Hindlimb muscle (tissue), 1 donor: ENCODE data around the gene RAB18. TPM values are rescaled to one million over a fixed set of nuclear protein-coding genes. Genes with fewer than 3 reads are reported as not detected.
"Not testable (repeated sequence)": the region's sequence is repeated elsewhere in the genome, so short reads cannot be mapped to it uniquely, and the experiment has no call there.

Experiments used
- DNase-seq: peaks from one replicate; pipeline ENCODE4 v3.0.0-alpha.2; 2013
- polyA plus RNA-seq: library from polyadenylated mRNA; unstranded; fragments of 120-200 nt; gene quantifications from one replicate; pipeline ENCODE4 v1.2.1, GENCODE V29; 2013; ENCODE audit not compliant: insufficient read length

Gene RAB18
- 97.8 TPM for polyA plus RNA-seq

DNA sequence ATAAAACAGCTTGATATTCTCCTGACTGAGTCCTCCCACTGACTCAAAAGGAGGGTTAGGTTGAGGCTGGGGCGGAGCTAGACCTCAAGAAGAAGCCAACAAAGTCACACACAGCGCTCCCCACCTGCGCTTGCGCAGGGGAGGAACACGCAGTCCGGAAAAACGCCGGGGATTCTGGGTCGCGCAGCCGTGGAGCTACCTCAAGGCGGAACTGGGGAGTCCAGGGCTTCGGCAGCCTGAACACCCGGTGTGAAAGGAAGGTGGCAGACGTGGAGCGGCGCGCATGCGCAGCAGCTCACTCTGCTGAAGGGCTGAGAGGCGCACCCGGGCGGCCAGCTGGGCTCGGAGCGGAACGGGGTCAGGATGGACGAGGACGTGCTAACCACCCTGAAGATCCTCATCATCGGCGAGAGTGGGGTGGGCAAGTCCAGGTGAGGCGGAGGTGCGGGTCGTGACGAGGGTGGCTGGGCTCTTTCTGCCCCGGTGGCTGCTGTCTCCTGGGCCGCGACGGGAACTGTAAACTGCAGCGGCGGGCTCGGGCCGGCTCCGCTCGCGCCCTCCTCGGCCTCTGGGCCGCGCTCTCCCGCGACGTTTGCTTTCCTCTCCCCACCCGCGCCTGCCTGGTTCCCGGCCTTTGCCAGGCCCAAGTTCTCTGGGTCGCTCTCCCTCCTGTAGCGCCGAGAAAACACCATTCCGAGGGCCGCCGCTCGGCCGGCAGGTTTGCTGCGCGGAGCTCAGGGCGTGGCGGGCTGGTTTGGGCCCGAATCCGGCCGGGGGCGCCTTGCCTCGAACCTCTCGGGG, at the start of gene RAB18:
TSS of gene RAB18 (plus strand) at position 298 of the 801 bp plus-strand sequence. CDS start at position 364, 66 bp downstream.
- DNase-seq: peak; percentile 99

DNA sequence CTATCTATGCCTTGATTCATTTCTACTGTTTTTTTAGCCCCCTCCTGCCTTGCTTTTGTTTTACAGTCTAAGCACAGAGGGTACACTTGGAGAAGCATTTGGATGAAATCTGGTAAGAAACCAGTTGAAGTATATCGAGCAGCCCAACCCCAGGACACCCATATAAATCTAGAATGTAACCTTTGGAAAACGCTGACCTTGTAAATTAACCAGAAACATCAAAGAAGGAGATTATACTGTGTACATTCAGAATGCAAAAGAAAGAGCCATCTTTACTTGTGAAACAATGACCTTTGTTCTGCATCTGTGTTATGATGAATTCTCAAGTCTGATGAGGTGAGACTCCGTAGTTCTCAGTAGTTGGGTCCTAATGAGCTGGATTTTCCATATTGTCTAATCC, 49.3 kb upstream of the RAB18 start:
- DNase-seq: no peak

DNA sequence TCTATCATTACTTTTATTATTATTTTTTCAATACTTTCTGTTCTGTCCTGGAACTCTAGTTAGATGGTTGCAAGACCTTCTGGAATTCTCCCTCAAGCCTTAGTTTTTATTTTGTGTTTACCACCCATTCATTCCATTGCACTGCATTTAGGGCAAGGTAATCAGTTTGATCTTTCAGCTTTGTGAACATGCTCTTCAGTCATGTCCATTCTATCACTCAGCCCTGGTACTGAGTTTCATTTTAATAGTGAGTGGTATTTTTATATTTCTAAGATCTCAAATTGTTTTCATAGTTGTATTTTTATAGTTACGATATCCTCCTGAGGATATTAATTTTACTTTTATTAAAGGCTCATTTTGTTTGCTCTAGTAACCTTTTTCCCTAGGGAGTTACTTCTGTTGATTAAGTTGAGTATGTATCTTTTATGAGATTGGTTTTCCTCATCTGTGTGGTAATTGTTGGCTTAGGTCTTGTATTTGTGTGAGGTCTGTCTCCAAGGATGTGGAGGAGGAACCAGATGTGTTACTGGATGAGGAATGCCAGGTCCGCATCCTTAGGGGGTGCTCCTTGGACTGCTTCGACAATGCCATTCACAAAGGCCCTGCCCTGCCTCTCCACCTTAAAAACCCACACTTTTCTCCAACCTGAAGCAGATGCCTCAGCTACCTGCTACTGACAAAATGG, 46.7 kb upstream of the RAB18 start:
- no peak for DNase-seq

DNA sequence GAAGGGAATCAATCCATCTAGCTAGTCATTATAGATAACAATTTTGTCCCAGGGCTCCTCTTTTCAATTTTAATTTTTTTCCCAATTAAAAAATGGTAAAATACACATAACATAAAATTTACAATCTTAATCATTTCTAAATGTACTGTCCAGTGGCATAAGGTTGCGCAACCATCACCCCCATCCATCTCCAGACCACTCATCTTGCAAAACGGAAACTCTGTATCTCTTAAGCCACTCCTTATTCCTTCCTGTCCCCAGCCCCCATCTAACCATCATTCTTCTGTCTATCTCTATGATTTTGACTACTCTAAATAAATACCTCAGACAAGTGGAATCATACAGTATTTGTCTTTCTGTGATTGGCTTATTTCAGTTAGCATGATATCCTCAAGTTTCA, 46.1 kb upstream of the RAB18 start:
- no peak for DNase-seq

- DNase-seq: no peak
Observed at GRCh38 chr10:27461312-27461711, 42.8 kb upstream of the RAB18 start.

GRCh38 chr10:27463961-27464360, 40.1 kb upstream of the RAB18 start:
- DNase-seq: no peak

GRCh38 chr10:27464993-27465392, 39.1 kb upstream of the RAB18 start:
- DNase-seq: no peak

- not testable (repeated sequence) for DNase-seq
Observed at GRCh38 chr10:27465596-27465995, 38.5 kb upstream of the RAB18 start.

GRCh38 chr10:27470885-27471284, 33.2 kb upstream of the RAB18 start:
- DNase-seq: no peak

DNA sequence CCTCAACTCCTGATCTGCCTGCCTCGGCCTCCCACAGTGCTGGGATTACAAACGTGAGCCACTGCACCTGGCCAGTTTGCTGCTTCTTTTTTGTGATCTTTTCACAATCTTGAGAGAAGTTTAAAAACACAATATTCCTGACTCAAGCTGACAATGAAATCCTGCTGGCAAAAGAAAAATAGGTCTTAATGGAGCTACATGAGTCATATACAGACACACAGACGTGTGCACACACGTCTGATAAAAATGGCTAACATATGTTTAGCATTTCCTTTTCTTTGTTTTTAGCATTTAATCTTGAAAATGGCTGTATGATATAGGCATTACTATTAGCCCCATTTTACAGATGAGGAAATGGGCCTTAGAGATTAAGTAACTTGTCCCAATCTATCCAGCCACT, 29.4 kb upstream of the RAB18 start:
- no peak for DNase-seq

DNA sequence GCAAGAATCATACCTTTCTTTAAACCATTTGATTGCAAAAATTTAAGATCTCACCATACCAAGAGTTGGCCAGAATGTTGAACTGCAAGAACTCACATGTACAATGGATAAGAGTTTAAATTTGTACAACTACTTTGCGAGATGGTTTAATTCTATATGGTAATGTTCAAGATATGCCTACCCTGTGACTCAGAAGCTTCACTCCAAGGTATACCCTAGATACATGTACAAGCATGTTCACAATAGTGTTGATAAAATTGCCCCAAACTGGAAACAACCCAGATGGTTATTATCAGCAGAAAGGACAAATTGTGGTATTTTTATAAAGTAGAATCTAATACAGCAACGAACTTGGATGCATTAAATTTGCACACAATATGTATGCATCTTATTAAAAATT, 25.1 kb upstream of the RAB18 start:
- no peak for DNase-seq

- no peak for DNase-seq
Observed at GRCh38 chr10:27481486-27481885, 22.6 kb upstream of the RAB18 start.

DNA sequence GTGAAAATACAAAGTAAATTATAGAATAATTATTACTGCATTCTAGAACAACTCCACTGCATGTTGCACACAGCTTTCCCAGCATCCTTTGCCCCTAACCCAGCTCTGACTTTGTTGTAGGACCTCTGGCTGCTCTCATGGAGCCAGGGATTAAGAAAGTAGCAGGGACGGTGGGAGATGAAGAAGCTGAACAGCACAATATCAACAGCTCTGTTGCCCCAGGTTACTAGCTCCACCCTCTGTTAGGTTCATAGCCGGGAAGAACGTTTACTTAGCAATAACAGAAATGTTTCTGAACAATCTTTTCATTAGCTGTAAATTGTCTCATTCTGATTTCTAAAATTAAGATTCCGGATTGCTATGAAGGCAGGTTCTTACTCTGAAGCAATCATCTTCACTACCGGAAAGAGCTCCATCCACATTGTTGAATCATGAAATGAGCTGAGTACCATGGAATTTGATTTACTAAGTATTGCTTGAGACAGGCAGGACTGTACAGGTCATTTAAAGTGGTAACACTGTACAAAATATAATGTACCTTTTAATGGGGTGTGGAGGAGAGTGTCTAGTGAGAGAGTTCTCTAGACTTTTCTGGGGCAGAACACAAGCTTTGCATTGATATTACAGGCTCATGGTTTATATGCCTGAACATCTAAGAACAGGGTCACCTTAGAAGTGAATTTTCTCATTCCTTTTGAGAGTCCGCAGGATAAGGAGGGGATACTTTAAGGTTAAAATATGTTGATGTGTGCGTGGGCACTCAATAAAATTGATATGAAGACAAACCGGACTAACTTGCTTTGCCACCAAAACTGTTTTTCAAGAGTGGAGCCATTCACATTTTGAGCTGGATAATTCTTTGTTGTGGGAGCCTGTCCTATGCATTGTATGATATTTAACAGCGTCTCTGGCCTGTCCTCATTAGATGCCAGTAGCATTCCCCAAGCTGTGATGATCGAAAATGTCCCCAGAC, 20.8 kb upstream of the RAB18 start:
- no peak for DNase-seq

DNA sequence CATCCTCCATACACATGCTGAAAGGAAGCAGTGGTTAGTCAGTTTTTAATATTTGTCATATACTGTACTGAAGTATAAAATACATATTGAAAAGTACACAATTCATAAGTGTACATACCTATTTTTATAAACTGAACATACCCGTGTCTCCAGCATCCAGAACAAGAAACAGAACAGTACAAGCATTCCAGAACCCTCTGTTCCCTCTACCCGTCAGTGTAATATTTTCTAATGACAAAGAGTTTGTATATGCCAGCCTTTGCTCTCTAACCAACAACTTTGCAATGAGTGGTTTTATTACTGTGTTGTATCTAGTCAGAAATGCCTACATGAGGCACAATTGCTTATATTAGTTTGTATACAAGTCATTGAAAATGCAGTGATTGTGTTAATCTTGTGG, 18.7 kb upstream of the RAB18 start:
- DNase-seq: no peak

- DNase-seq: no peak
Observed at GRCh38 chr10:27485986-27486385, 18.1 kb upstream of the RAB18 start.

GRCh38 chr10:27490807-27491206, 13.3 kb upstream of the RAB18 start:
- no peak for DNase-seq

DNA sequence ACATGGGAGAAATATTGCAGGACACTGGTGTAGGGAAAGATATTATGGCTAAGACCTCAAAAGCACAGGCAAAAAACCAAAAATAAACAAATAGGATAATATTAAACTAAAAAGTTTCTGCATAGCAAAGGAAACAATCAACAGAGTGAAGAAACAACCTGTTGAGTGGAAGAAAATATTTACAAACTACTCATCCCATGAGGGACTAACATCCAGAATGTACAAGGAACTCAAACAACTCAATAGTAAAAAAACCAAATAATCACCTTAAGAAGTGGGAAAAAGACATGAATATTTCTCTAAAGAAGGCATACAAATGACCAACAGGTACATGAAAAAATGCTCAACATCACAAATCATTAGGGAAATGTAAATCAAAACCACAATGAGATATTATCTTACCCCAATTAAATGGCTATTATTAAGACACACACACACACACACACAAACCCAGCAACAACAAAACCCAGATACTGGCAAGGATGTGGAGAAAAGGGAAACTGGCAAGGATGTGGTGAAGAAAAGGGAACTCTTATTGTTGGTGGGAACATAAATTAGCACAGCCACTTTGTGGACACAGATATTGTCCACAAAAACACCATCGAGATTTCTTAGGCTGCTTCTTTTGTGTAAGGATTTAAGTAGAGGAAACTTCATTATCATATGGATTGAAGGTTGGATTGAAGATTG, 9.8 kb upstream of the RAB18 start:
- DNase-seq: no peak

DNA sequence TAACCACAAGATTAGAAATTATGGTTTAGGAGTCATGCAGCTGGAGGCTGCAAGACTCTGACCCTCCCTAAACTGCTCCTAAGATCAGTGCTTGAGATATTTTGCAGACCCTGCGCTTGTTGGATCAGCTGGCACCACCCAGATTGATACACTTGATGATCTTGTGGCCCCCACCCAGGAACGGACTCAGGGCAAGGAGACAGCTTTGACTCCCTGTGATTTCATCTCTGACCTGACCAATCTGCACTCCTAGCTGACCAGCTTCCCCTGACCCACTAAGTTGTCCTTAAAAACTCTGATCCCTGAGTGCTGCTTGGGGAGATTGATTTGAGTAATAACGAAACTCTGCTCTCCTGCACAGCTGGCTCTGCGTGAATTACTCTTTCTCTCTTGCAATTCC, 8.0 kb upstream of the RAB18 start:
- no peak for DNase-seq

DNA sequence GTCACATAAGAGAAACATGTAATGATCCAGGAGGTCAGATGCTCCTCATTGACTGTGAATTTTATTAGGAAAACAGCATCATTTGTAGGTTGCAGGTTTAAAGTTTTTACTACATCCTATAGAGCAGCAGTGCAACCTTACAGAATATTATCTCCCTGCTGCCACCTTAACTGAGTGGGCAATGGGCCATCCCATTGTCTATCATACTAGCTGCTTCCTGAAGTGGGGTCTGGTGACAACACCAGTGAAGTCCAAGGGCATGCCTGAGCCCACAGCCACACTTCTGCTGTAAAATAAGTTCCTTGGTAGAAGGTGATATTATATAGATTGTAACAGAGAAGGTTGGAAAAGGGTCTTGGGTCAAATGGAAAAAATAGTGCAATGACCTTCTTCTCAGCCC, 4.0 kb upstream of the RAB18 start:
- DNase-seq: no peak

DNA sequence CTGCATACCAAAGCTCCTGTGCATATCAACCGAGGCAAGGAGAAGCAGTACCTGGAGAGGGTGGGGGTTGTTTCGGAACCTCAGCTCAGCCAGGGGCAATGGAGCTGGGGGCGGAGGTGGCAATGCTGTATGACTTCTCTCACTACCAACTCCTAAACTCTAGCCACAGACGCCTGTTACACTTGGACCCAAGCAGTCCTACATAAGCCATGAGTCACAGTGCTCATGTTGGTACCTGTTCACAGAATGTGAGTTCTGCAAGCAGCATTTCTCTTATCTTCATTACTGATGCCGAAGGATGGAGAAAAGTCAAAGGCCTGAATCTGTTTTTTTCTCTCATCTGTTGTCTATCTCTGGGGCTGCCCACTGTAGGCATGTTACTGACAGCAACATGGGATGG, 3.2 kb upstream of the RAB18 start:
- DNase-seq: no peak

DNA sequence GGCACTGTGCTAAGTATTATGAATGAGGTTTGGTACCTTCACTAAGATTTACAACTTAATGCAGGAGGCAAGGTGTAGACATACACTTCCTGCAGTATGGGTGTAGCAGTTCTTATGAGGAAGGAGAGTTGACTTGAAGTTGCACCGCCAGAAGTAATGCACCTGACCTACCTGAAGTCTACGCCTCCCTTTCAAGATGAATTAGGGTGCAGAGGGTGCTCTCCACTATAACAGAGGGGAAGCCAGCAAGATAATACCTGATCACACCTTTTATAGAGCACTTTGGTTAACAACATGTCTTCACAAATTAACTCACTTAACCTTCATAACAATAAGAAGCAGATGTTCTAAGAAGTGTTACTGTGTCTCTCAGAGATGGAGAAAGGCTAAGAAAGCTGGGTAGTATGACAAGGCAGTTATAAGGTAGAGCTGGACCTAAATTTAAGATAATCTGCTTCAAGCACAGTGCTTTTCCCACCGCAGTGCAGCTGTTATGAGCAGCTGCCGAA, 552 bp upstream of the RAB18 start:
- no peak for DNase-seq

DNA sequence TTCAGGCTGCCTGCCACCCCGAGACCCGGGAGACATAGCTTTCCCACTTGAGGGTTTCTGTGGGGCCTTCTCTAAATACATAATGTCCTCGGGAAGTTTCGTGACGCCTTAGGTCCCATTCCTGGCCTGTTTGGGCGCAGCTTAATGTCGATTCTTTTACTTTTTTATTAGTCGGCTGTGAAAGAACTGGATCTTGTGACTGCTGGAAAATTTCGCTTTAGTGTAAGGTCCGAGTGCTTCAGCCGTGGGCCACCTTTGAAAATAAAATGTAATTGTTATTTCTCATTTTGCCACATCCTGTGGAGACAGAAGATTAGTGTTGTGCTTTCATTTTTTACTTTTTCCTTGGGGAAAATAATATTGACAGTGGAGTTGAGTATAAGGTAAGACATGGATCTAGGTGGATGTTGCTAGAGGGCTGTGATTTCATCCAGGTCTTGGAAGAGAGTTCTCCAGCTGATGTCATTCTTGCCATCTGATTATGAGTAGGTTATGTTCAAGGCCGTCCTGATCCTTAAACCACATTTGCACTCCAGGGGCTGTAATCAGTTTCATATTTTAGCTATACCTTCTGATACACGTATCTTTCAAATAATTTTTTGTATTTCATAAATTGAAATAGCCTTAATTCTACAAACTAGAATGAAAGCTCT, 830 bp downstream of the RAB18 start:
- DNase-seq: peak; percentile 19
